Lower leg skin (tissue), 4 donors: ENCODE results near the gene CST4. TPM values are rescaled to one million over a fixed set of nuclear protein-coding genes. Genes with fewer than 3 reads are reported as not detected.
"Not testable (repeated sequence)": the region's sequence is repeated elsewhere in the genome, so short reads cannot be mapped to it uniquely, and the experiment has no call there.

Experiments used
- DNase-seq, 2 donors: peaks; one replicate each; pipeline ENCODE4 v3.0.0-alpha.2; 2019; ENCODE audit warnings: low spot score in 2 of 2
- H3K4me3 ChIP-seq: fragments of 200-600 bp; sonication (generic); 2 replicates; pipeline ENCODE4 v1.5.1; 2017; ENCODE audit warnings: mild to moderate bottlenecking, low read depth; ENCODE audit not compliant: poor library complexity, severe bottlenecking
- POLR2A ChIP-seq, 2 donors: fragments of 450-650 bp; IDR thresholded peaks; one replicate each; pipeline ENCODE4 v1.6.1; 2016 to 2017; ENCODE audit warnings: antibody characterized with exemption in 2 of 2, mild to moderate bottlenecking in 1 of 2, moderate library complexity in 1 of 2
- WGBS, 2 donors: methylation state at CpG; one replicate each; pipeline ENCODE4 v1.1.5; 2018; 5-methylcytosine and 5-hydroxymethylcytosine counted together
- intact Hi-C: fragments of 100-400 bp; cut with DNase I; formaldehyde crosslinking; loops from one replicate; pipeline ENCODE4 v1.15.0; 2023; ENCODE audit warnings: low total_unique reads
- total RNA-seq, 4 donors: library from RNA; depleted of rRNA; stranded (reverse); fragments of >200 nt; gene quantifications; one replicate each; pipeline ENCODE4 v1.1.0, GENCODE V29; 2016
- TF ChIP-seq, protein P1 (sequence below), 3 donors: fragments of 450-650 bp; IDR thresholded peaks; one replicate each; pipeline ENCODE4 v1.5.1; 2016; ENCODE audit warnings: antibody characterized with exemption in 3 of 3, mild to moderate bottlenecking in 3 of 3, moderate library complexity in 2 of 3

The CST4 gene
- total RNA-seq, 4 donors from 2014 or later, result not detected

DNA sequence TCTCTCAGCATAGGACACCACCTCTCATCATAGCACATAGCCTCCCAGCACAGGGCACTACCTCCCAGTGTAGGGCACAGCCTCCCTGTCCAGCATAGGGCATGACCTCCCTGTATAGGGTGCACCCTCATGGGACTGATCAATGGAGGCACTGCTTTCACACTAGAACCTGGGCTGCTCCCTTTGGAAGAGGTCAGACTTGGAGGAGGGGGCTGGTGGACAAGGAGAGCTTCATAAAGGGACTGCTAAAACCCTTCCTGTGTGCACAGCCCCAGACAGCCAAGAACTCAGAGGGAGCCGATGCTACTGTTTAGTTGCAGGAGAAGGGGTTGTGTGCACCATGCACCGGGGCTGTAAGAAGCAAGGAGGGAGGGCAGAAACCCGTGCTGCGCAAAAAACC, 21.9 kb upstream of the CST4 start:
- no peak overlapping the region for H3K4me3 ChIP-seq
- intact Hi-C loops, result no loop called here
- DNase-seq, result no peak
- WGBS, 2 donors, result 92 to 94% methylated on average over 4 of the region's 4 CpGs
- TF ChIP-seq POLR2A (IDR thresholded peaks at IDR 0.05), result no peak
- TF ChIP-seq, protein P1, sequence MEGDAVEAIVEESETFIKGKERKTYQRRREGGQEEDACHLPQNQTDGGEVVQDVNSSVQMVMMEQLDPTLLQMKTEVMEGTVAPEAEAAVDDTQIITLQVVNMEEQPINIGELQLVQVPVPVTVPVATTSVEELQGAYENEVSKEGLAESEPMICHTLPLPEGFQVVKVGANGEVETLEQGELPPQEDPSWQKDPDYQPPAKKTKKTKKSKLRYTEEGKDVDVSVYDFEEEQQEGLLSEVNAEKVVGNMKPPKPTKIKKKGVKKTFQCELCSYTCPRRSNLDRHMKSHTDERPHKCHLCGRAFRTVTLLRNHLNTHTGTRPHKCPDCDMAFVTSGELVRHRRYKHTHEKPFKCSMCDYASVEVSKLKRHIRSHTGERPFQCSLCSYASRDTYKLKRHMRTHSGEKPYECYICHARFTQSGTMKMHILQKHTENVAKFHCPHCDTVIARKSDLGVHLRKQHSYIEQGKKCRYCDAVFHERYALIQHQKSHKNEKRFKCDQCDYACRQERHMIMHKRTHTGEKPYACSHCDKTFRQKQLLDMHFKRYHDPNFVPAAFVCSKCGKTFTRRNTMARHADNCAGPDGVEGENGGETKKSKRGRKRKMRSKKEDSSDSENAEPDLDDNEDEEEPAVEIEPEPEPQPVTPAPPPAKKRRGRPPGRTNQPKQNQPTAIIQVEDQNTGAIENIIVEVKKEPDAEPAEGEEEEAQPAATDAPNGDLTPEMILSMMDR (IDR thresholded peaks at IDR 0.05), result no peak

DNA sequence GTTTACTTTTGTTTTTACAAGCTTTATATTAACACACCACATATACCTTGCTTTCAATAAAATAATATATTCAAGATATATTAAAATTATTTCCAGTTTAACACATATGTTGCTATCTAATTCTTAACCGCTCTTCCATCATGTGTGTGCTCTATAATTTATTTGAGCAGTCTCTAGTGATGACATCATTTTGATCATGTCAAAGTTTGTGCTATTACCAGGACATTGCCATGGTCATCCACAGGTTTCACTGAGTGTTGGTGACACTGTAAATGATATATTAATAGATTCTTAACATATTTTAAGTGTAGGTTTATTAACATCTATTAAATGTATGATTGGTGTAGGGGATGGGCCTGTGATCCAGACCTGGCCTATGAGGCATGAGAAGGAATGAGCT, 17.1 kb upstream of the CST4 start:
- no peak for DNase-seq
- 87 to 98% methylated on average over 1 of the region's 1 CpG for WGBS, 2 donors
- no peak for TF ChIP-seq POLR2A (IDR thresholded peaks at IDR 0.05)
- TF ChIP-seq, protein P1 (IDR thresholded peaks at IDR 0.05), result no peak
- intact Hi-C loops, result no loop called here
- H3K4me3 ChIP-seq, result no peak overlapping the region

DNA sequence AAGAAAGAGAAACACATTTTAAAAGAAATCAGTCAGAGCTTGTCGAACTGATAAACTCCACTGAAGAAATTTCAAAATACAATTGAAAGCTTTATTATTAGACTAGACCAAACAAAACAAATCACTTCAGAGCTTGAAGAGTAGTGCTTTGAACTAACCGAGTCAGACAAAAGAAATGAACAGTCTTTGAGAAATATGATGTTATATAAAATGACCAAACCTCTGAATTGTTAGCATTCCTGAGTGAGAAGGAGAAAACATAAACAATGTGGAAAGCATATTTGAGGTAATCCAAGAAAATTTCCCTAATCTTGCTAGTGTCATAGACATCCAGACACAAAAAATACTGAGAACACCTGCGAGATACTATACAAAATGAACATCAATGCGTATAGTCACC, 13.2 kb upstream of the CST4 start:
- no peak for DNase-seq
- intact Hi-C loops, result no loop called here
- TF ChIP-seq POLR2A (IDR thresholded peaks at IDR 0.05), result no peak
- TF ChIP-seq, protein P1 (IDR thresholded peaks at IDR 0.05), result no peak
- 84% methylated on average over 4 of the region's 4 CpGs for WGBS, 2 donors
- H3K4me3 ChIP-seq, result no peak overlapping the region

DNA sequence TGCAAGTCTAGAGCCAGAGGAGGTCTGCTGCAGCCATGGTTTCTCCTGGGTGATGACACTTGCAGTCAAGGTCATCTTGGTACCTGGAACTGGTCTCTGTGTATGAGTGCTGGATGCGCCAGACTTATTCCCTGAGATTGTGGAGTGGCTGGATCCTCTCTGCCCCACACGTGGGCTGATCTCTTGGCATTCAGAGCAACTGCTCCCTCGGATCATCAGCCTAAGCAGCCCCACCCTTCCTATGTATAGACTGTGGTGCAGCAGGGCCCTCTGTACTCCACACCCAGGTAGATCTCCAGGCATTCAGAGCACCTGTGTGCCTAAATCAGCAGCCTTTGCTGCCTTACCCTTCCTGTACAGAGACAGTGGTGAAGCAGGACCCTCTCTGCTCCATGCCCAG, 12.1 kb upstream of the CST4 start:
- DNase-seq, result no peak
- TF ChIP-seq POLR2A (IDR thresholded peaks at IDR 0.05), result no peak
- TF ChIP-seq, protein P1 (IDR thresholded peaks at IDR 0.05), result no peak
- WGBS, 2 donors, result 71 to 76% methylated on average over 3 of the region's 3 CpGs
- intact Hi-C loops, result no loop called here
- H3K4me3 ChIP-seq, result no peak overlapping the region

DNA sequence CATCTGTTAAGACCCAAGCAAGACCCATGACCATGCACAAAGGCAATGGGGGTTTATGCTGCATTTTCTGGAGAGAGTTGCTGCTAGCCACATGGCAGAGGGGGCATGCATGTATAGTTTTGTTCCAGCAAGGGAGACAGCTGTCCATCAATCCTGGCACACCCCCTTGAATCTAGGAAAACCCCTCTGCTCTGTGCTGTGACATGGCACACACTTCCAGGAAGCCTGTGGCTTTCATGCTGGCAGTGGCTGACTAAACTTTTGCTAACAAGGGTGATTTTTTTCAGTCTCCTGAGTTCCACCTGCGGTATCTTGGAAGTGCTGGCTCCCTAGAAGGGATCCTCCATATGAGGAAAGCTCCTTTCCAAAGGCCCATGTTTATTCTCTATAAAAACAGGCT, 9.1 kb upstream of the CST4 start:
- no peak for DNase-seq
- intact Hi-C loops, result no loop called here
- TF ChIP-seq POLR2A (IDR thresholded peaks at IDR 0.05), result no peak
- TF ChIP-seq, protein P1 (IDR thresholded peaks at IDR 0.05), result no peak
- no peak overlapping the region for H3K4me3 ChIP-seq
- 0 to 50% methylated on average over 1 of the region's 1 CpG for WGBS, 2 donors

DNA sequence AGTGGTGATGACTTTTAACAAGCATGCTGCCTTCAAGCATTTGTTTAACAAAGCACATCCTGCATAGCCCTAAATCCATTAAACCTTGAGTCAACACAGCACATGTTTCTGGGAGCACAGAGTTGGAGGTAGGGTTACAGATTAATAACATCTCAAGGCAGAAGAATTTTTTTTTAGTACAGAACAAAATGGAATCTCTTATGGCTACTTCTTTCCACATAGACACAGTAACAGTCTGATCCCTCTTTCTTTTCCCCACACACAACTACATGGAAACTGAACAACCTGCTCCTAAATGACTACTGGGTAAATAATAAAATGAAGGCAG, 6.2 kb upstream of the CST4 start:
- H3K4me3 ChIP-seq, DNase-seq, intact Hi-C loops: not testable (repeated sequence)

DNA sequence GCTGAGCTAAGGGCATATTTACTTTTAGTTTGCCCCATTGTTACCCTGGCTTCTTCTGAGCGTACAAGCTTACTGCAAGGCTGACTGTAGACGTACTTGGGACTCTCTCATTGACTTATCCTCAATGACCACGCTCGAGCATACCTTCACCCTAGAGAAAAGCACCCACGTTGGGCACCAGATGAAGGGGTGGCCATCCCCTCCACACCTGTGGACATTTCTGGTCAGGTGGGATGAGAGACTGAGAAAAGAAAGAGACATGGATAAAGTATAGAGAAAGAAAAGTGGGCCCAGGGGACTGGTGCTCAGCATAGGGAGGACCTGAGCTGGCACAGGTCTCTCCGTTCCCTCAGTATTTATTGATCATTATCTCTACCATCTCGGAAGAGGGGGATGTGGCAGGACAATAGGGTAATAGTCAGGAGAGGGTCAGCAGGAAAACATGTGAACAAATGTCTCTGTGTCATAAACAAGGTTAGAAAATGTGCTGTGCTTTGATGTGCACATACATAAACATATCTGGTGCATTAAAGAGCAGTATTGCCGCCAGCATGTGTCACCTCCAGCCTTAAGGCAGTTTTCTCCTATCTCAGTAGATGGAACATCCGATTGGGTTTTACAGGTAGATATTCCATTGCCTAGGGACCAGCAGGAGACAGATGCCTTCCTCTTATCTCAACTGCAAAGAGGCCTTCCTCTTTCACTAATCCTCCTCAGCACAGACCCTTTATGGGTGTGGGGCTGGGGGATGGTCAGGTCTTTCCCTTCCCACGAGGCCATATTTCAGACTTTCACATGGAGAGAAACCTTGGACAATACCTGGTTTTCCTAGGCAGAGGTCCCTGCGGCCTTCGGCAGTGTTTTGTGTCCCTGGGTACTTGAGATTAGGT, 5.6 kb upstream of the CST4 start:
- H3K4me3 ChIP-seq, intact Hi-C loops, DNase-seq: not testable (repeated sequence)
- WGBS, 2 donors, result 76 to 77% methylated on average over 12 of the region's 12 CpGs

DNA sequence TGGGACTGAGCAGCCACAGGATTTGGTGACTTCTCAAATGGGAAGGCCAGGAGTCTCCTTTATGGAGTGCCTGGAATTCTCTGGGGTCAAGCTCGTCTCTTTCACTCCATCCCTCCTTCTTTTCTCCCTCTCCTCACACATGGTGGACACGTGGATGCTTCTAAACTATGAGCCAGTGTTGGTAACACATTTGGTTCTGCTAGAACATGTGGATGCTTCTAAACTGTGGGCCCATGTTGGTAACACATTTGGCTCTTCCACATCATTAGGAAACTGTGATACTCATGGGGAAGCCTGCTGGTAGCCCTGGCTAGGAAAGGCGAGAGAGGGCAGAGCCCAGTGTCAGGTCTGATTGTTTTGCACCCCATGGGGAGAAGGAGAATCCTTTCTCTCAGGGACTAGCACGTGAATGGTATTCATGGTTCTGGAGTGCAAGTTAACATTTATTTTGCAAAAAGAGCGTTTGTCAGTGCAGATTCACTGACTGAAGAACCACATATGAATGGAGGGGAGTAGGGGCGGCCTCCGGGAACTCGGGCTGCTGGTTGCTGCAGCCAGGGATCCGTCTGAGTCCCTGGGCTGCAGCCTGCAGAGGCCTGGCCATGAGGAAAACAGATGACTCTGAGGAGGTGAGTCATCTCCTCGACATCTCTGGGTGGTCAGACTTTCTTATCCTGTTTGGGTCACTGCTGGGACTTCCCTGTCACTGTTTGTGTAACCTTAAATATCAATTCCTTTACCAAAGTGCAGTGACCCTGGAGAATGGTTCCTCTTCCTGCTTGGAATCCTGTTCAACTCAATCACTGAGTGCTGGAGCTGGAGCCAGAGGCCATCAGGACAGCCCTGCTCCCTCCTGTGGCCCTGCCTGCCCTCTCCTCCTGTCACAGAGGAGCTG, 4.1 kb upstream of the CST4 start:
- WGBS, 2 donors, result 52 to 60% methylated on average over 10 of the region's 10 CpGs
- DNase-seq, H3K4me3 ChIP-seq, intact Hi-C loops: not testable (repeated sequence)
